GM20000 (cell line): ENCODE measurements around the gene NAA10.

ENCODE experiments used
- DNase-seq: peaks from one replicate; pipeline ENCODE4 v3.0.0; 2012; ENCODE audit warnings: low spot score
- CTCF ChIP-seq: IDR thresholded peaks from 2 replicates; pipeline ENCODE4 v1.5.1; 2012; ENCODE audit warnings: mild to moderate bottlenecking, control low read depth; ENCODE audit errors: extremely low read depth, missing control alignments

Gene NAA10

GRCh38 chrX:153952373-153953026 lies 17.7 kb upstream of the NAA10 start:
- no peak for TF ChIP-seq CTCF
- DNase-seq: no peak

- TF ChIP-seq CTCF: no peak
These were observed 17.0 kb upstream of the NAA10 start for GRCh38 chrX:153951683-153952372.

DNA sequence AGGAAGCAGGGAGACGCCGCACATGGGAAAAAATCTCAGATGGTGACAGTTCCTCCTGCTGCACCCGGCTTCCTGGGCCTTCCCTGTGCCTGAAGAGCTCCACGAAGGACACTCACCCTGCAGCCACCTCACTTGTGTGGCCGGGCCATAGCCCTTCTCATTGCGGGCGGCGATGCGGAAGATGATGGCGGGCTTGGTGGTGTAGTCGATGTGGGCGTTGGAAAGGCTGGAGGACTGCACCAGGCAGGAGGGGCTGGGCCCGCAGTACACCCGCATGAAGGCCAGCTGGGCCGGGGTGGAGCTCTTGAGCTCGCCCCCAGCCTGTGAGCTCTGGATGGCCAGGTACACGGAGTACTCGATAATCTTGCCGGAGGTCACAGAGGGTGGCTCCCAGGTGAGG lies 15.3 kb upstream of the NAA10 start:
- no peak for TF ChIP-seq CTCF
- DNase-seq: no peak

More at GRCh38 chrX:153951683-153952372, 17.0 kb upstream of the NAA10 start:
- DNase-seq: no peak

GRCh38 chrX:153948847-153949805 lies 14.3 kb upstream of the NAA10 start:
- TF ChIP-seq CTCF: no peak

GRCh38 chrX:153948002-153948466 lies 13.2 kb upstream of the NAA10 start:
- TF ChIP-seq CTCF: no peak

More at GRCh38 chrX:153948847-153949805, 14.3 kb upstream of the NAA10 start:
- no peak for DNase-seq

GRCh38 chrX:153947009-153947769 lies 12.4 kb upstream of the NAA10 start:
- TF ChIP-seq CTCF: peak; percentile 55
- peak; percentile 85 for DNase-seq

More at GRCh38 chrX:153948002-153948466, 13.2 kb upstream of the NAA10 start:
- no peak for DNase-seq
